H1 (cell line): ENCODE results near the gene SGCD. TPM values are rescaled to one million over a fixed set of nuclear protein-coding genes. Genes with fewer than 3 reads are reported as not detected.

ENCODE experiments used
- CTCF ChIA-PET: fragments of 300-600 bp; sonication (Branson Sonifier 250); formaldehyde crosslinking; loops from one replicate; lab custom pipeline; 2021; ENCODE audit not compliant: partially characterized antibody; lab: Charles Lee
- POLR2A ChIA-PET: fragments of 300-600 bp; sonication (Branson Sonifier 250); formaldehyde crosslinking; loops from one replicate; lab custom pipeline; 2021; ENCODE audit warnings: inconsistent platforms; ENCODE audit not compliant: partially characterized antibody; lab: Charles Lee
- DNase-seq, 2 experiments: peaks; one replicate each; pipeline versions ENCODE4 v3.0.0 to v3.0.0-alpha.2; 2010 to 2022; ENCODE audit warnings: low spot score in 2 of 2, low read depth in 1 of 2, mixed read lengths in 1 of 2
- FAIRE-seq: peaks from 2 replicates; lab custom pipeline; 2011; peaks lifted over from hg19 to GRCh38; lab: Jason Lieb, UNC
- H2AFZ ChIP-seq: 2 replicates; pipeline ENCODE4 v1.8.1; 2012; ENCODE audit warnings: low read length, inconsistent platforms
- H2AK5ac ChIP-seq: 2 replicates; pipeline ENCODE4 v1.6.1; 2013; ENCODE audit warnings: low read depth, low read length
- H2BK120ac ChIP-seq: replicated peaks from 2 replicates; pipeline ENCODE3; 2013; ENCODE audit warnings: low read depth, low read length, inconsistent platforms
- H2BK12ac ChIP-seq: 2 replicates; pipeline ENCODE4 v1.6.1; 2013; ENCODE audit warnings: low read depth, low read length
- H2BK15ac ChIP-seq: 2 replicates; pipeline ENCODE4 v1.6.1; 2013; ENCODE audit warnings: low read length
- H2BK20ac ChIP-seq: 2 replicates; pipeline ENCODE4 v1.6.1; 2013; ENCODE audit warnings: low read length
- H2BK5ac ChIP-seq: 2 replicates; pipeline ENCODE4 v1.6.1; 2013; ENCODE audit warnings: low read depth, low read length
- H3K14ac ChIP-seq: 2 replicates; pipeline ENCODE4 v1.6.1; 2013; ENCODE audit warnings: inconsistent platforms; ENCODE audit not compliant: insufficient read length
- H3K18ac ChIP-seq: 2 replicates; pipeline ENCODE4 v1.6.1; 2013; ENCODE audit warnings: low read length; ENCODE audit errors: extremely low read depth
- H3K23ac ChIP-seq: 2 replicates; pipeline ENCODE4 v1.6.1; 2013; ENCODE audit warnings: inconsistent platforms; ENCODE audit not compliant: insufficient read length
- H3K23me2 ChIP-seq: 2 replicates; pipeline ENCODE4 v1.6.1; 2013; ENCODE audit warnings: low read depth, low read length
- H3K27ac ChIP-seq: 2 replicates; pipeline ENCODE4 v1.6.1; 2011; ENCODE audit warnings: low read depth, low read length, inconsistent platforms
- H3K27me3 ChIP-seq, 4 experiments: replicated peaks in 1 of 4; 1 replicate in 1 of 4; 2 replicates in 3 of 4; pipeline versions ENCODE4 v1.6.1 to v1.8.1; 2011 to 2013; ENCODE audit warnings: low read length in 3 of 4, mild to moderate bottlenecking in 3 of 4, inconsistent platforms in 2 of 4, mixed read lengths in 2 of 4, moderate library complexity in 1 of 4; ENCODE audit not compliant: control insufficient read depth in 3 of 4, insufficient read depth in 3 of 4; ENCODE audit errors: extremely low read depth in 1 of 4
- H3K36me3 ChIP-seq, 4 experiments: 2 replicates each; pipeline versions ENCODE4 v1.6.1 to v1.8.1; 2011 to 2013; ENCODE audit warnings: mild to moderate bottlenecking in 4 of 4, low read length in 3 of 4, moderate library complexity in 2 of 4, control low read depth in 1 of 4, inconsistent platforms in 1 of 4; ENCODE audit not compliant: insufficient read depth in 4 of 4, control insufficient read depth in 2 of 4
- H3K4ac ChIP-seq: replicated peaks from 2 replicates; pipeline ENCODE3; 2013; ENCODE audit warnings: low read length, low read depth, mixed read lengths, inconsistent platforms; ENCODE audit not compliant: insufficient read length
- H3K4me1 ChIP-seq, 4 experiments: replicated peaks in 1 of 4; 1 replicate in 1 of 4; 2 replicates in 3 of 4; pipeline versions ENCODE4 v1.6.1 to v1.8.1; 2011 to 2013; ENCODE audit warnings: low read length in 3 of 4, inconsistent platforms in 2 of 4, mixed read lengths in 1 of 4; ENCODE audit not compliant: insufficient read depth in 4 of 4, control insufficient read depth in 3 of 4
- H3K4me2 ChIP-seq, 2 experiments: 2 replicates each; pipeline versions ENCODE4 v1.6.1 to v1.8.1; 2011 to 2013; ENCODE audit warnings: low read depth in 2 of 2, low read length in 2 of 2, control low read depth in 1 of 2, inconsistent platforms in 1 of 2, mild to moderate bottlenecking in 1 of 2; ENCODE audit not compliant: insufficient read depth in 1 of 2
- H3K4me3 ChIP-seq, 4 experiments: fragments of 200-600, 300-600 bp in 1 of 4; sonication (generic), shearing (Covaris generic), sonication (Bioruptor Twin) in 1 of 4; 2 replicates each; pipeline versions ENCODE4 v1.5.1 to v1.8.1; 2011 to 2016; ENCODE audit warnings: low read length in 4 of 4, low read depth in 3 of 4, control low read depth in 2 of 4, inconsistent platforms in 2 of 4, mild to moderate bottlenecking in 2 of 4, mixed read lengths in 1 of 4, moderate library complexity in 1 of 4; ENCODE audit not compliant: insufficient read depth in 2 of 4; ENCODE audit errors: extremely low read depth in 1 of 4
- H3K56ac ChIP-seq: replicated peaks from 2 replicates; pipeline ENCODE3; 2013; ENCODE audit warnings: low read depth, mild to moderate bottlenecking, mixed read lengths, low read length, inconsistent platforms; ENCODE audit not compliant: insufficient read length
- H3K79me1 ChIP-seq: 2 replicates; pipeline ENCODE4 v1.6.1; 2013; ENCODE audit warnings: low read depth, low read length, control low read depth
- H3K79me2 ChIP-seq, 2 experiments: 2 replicates each; pipeline versions ENCODE4 v1.6.1 to v1.8.1; 2012 to 2013; ENCODE audit warnings: low read length in 2 of 2, mild to moderate bottlenecking in 2 of 2, inconsistent platforms in 1 of 2; ENCODE audit not compliant: insufficient read depth in 2 of 2, control insufficient read depth in 1 of 2
- H3K9ac ChIP-seq, 4 experiments: replicated peaks in 1 of 4; 1 replicate in 1 of 4; 2 replicates in 3 of 4; pipeline versions ENCODE4 v1.6.1 to v1.8.1; 2011 to 2013; ENCODE audit warnings: low read depth in 3 of 4, low read length in 3 of 4, control low read depth in 2 of 4, mild to moderate bottlenecking in 2 of 4, moderate library complexity in 2 of 4, inconsistent platforms in 1 of 4; ENCODE audit errors: extremely low read depth in 1 of 4
- H3K9me3 ChIP-seq, 2 experiments: 2 replicates each; pipeline versions ENCODE4 v1.6.1 to v1.8.1; 2012 to 2013; ENCODE audit warnings: mild to moderate bottlenecking in 2 of 2, moderate library complexity in 2 of 2, control low read depth in 1 of 2, inconsistent platforms in 1 of 2, low read depth in 1 of 2, low read length in 1 of 2, mixed read lengths in 1 of 2; ENCODE audit not compliant: insufficient read depth in 2 of 2
- H4K20me1 ChIP-seq, 2 experiments: replicated peaks in 1 of 2; 2 replicates each; pipeline versions ENCODE3 to v1.8.1; 2011 to 2013; ENCODE audit warnings: inconsistent platforms in 2 of 2, low read length in 2 of 2, mild to moderate bottlenecking in 1 of 2; ENCODE audit not compliant: insufficient read depth in 2 of 2, control insufficient read depth in 1 of 2
- H4K5ac ChIP-seq: 2 replicates; pipeline ENCODE4 v1.6.1; 2013; ENCODE audit warnings: low read length, low read depth, mixed read lengths, inconsistent platforms; ENCODE audit not compliant: insufficient read length
- H4K8ac ChIP-seq: 2 replicates; pipeline ENCODE4 v1.8.0; 2013; ENCODE audit warnings: mild to moderate bottlenecking, moderate library complexity, low read length, inconsistent platforms; ENCODE audit not compliant: insufficient read depth; ENCODE audit errors: extremely low read depth
- H4K91ac ChIP-seq: replicated peaks from 2 replicates; pipeline ENCODE3; 2013; ENCODE audit warnings: low read length, mixed read lengths, inconsistent platforms; ENCODE audit not compliant: insufficient read length
- ASH2L ChIP-seq: fragments of 200-600, 300-600 bp; sonication (generic); IDR thresholded peaks from one replicate; pipeline ENCODE4 v1.7.1; 2017; ENCODE audit warnings: low read length
- CHD2 ChIP-seq: IDR thresholded peaks from 2 replicates; pipeline ENCODE4 v1.6.1; 2012; ENCODE audit warnings: low read length, improper control_type of control experiment
- CTCF ChIP-seq, 3 experiments: IDR thresholded peaks; 1 replicate in 2 of 3; 2 replicates in 1 of 3; pipeline versions ENCODE4 v1.5.1 to v1.6.1; 2011; ENCODE audit warnings: low read length in 3 of 3, mild to moderate bottlenecking in 3 of 3, inconsistent platforms in 2 of 3, low read depth in 1 of 3, moderate library complexity in 1 of 3; ENCODE audit not compliant: insufficient read depth in 1 of 3; ENCODE audit errors: control extremely low read depth in 1 of 3
- EP300 ChIP-seq, 2 experiments: IDR thresholded peaks; 1 replicate in 1 of 2; 2 replicates in 1 of 2; pipeline ENCODE4 v1.6.1; 2011 to 2012; ENCODE audit warnings: low read depth in 2 of 2, low read length in 2 of 2, mild to moderate bottlenecking in 2 of 2, borderline replicate concordance in 1 of 2, inconsistent platforms in 1 of 2, moderate library complexity in 1 of 2
- EZH2 ChIP-seq: fragments of 200-600 bp; sonication (generic); IDR thresholded peaks from 2 replicates; pipeline ENCODE4 v1.7.1; 2012; ENCODE audit warnings: low read depth, mild to moderate bottlenecking, moderate library complexity, low read length, inconsistent platforms; ENCODE audit not compliant: severe bottlenecking
- FOSL1 ChIP-seq: IDR thresholded peaks from 2 replicates; pipeline ENCODE4 v1.6.1; 2011; ENCODE audit warnings: mild to moderate bottlenecking, low read depth, low read length, moderate library complexity; ENCODE audit not compliant: insufficient read depth
- RAD21 ChIP-seq, 2 experiments: IDR thresholded peaks in 1 of 2; conservative IDR thresholded peaks in 1 of 2; 2 replicates each; pipeline ENCODE4 v1.6.1; 2011; ENCODE audit warnings: low read depth in 2 of 2, low read length in 2 of 2, improper control_type of control experiment in 1 of 2, inconsistent platforms in 1 of 2, mild to moderate bottlenecking in 1 of 2, moderate library complexity in 1 of 2
- SAP30 ChIP-seq: fragments of 300-600 bp; sonication (generic); IDR thresholded peaks from 2 replicates; pipeline ENCODE4 v1.7.1; 2012; ENCODE audit warnings: low read length, moderate library complexity, mild to moderate bottlenecking, inconsistent platforms; ENCODE audit not compliant: insufficient read depth, insufficient replicate concordance
- USF2 ChIP-seq: IDR thresholded peaks from 2 replicates; pipeline ENCODE4 v1.6.1; 2011; ENCODE audit warnings: low read length, improper control_type of control experiment
- WGBS, 2 experiments: shearing (Covaris generic) in 1 of 2; methylation state at CpG; one replicate each; pipeline versions ENCODE4 v1.1.6 to v1.1.7; 2013 to 2015; ENCODE audit warnings: low lambda C conversion rate in 2 of 2, mixed read lengths in 2 of 2, inconsistent platforms in 1 of 2, low coverage in 1 of 2, missing lambda C conversion rate in 1 of 2; ENCODE audit not compliant: insufficient replicate concordance in 2 of 2, insufficient coverage in 1 of 2, insufficient read length in 1 of 2; ENCODE audit errors: extremely low coverage in 1 of 2, missing lambda C conversion rate in 1 of 2; 5-methylcytosine and 5-hydroxymethylcytosine counted together
- polyA plus RNA-seq, 7 experiments: library from polyadenylated mRNA; depleted of rRNA in 3 of 7; stranded (reverse) in 5 of 7; unstranded in 2 of 7; fragments of >200 nt in 5 of 7; fragments of 200-250 nt in 2 of 7; gene quantifications; 1 replicate in 5 of 7; 2 replicates in 1 of 7; 4 replicates in 1 of 7; pipeline versions ENCODE4 v1.2.1 to v1.2.3, GENCODE V29; 2011 to 2013; ENCODE audit warnings: missing spikeins in 2 of 7, mixed read lengths in 2 of 7
- total RNA-seq: library from RNA; stranded (reverse); fragmentation: NEBNext Ultra II Directional; extraction: Animal tissue kit (Norgen Biotek cat#: 25700); gene quantifications from 2 replicates; pipeline ENCODE4 v1.2.1, GENCODE V29; 2021

The SGCD gene
- total and polyA plus RNA-seq, 2 of the 8 experiments (the other 6 are each of a cell fraction or from before 2014, with no cell fraction given), result 0.04 to 0.08 TPM

- H3K27me3 ChIP-seq, result no peaks in the 10 kb centered on the region
- no peak overlapping the region for H3K23ac ChIP-seq
- no peak overlapping the region for H3K4me2 ChIP-seq
- H4K8ac ChIP-seq, result no peak overlapping the region
- no peaks in the 10 kb centered on the region for H3K23me2 ChIP-seq
- no peak overlapping the region for H2BK15ac ChIP-seq
- H4K20me1 ChIP-seq, result no peaks in the 10 kb centered on the region
- H3K9ac ChIP-seq, result no peak overlapping the region
- H3K4me3 ChIP-seq, result no peak overlapping the region
- H2BK20ac ChIP-seq, result no peak overlapping the region
- H3K56ac ChIP-seq, result no peak overlapping the region
- CTCF ChIA-PET, result interaction anchor here (0.7 to 1.7 kb wide), 3 partner anchors 8 to 200 kb away, joined by 3 to 4 read pairs (median 3); no protein-coding TSS in a partner anchor
- DNase-seq, result no peak
- no peak overlapping the region for H2BK120ac ChIP-seq
- no peak overlapping the region for H3K4ac ChIP-seq
- no peak for FAIRE-seq
- no peak overlapping the region for H2AK5ac ChIP-seq
- H3K79me2 ChIP-seq, result no peaks in the 10 kb centered on the region
- H2BK12ac ChIP-seq, result no peak overlapping the region
- no peak overlapping the region for H4K5ac ChIP-seq
- no peak overlapping the region for H3K18ac ChIP-seq
- no peak overlapping the region for H3K27ac ChIP-seq
- peak overlapping the region; percentile 53; the same call in 1 of the 2 replicates for H2AFZ ChIP-seq
- H3K79me1 ChIP-seq, result no peaks in the 10 kb centered on the region
- WGBS, 2 experiments, result 93% methylated on average over 3 of the region's 3 CpGs; no CpG with 5 or more reads in 1 of the 2 experiments
- H2BK5ac ChIP-seq, result no peak overlapping the region
- no peaks in the 10 kb centered on the region; a peak in 1 of 7 replicates for H3K4me1 ChIP-seq
- no peak overlapping the region for H4K91ac ChIP-seq
- H3K9me3 ChIP-seq, result no peaks in the 10 kb centered on the region; a peak in 1 of 4 replicates
- POLR2A ChIA-PET, result interaction anchor here (0.6 kb wide), 1 partner anchor 306 kb away, joined by 3 read pairs; no protein-coding TSS in a partner anchor
- no peak overlapping the region for H3K14ac ChIP-seq
- H3K36me3 ChIP-seq, result no peaks in the 10 kb centered on the region
- TF ChIP-seq EZH2, result no peak
- no peak for TF ChIP-seq CHD2
- TF ChIP-seq CTCF (IDR thresholded peaks at IDR 0.05; ENCODE audit: control extremely low read depth in 1 of 3, insufficient read depth in 1 of 3, low read depth in 1 of 3, low read length in 3 of 3), result no peak
- TF ChIP-seq EP300 (IDR thresholded peaks at IDR 0.05; ENCODE audit: borderline replicate concordance in 1 of 2, low read depth in 2 of 2, low read length in 2 of 2), result no peak
- no peak for TF ChIP-seq ASH2L
- TF ChIP-seq FOSL1, result no peak
- TF ChIP-seq USF2, result no peak
- no peak for TF ChIP-seq SAP30
- TF ChIP-seq RAD21 (IDR thresholded peaks at IDR 0.05 in 1 of 2, conservative IDR thresholded peaks at IDR 0.05 in 1 of 2; ENCODE audit: low read depth in 2 of 2, low read length in 2 of 2), result no peak
These were observed 408.5 kb downstream of the SGCD start for GRCh38 chr5:156735477-156735876.
